Ascending aorta (tissue), 2 donors: ENCODE measurements around the gene FRMD1. TPM values are rescaled to one million over a fixed set of nuclear protein-coding genes. Genes with fewer than 3 reads are reported as not detected.

Source experiments
- DNase-seq, 2 donors: peaks; one replicate each; pipeline ENCODE4 v3.0.0-alpha.2; 2019; ENCODE audit warnings: low spot score in 2 of 2
- H3K27ac ChIP-seq, 2 donors: fragments of 200-600 bp; sonication (generic); one replicate each; pipeline ENCODE4 v1.5.1; 2016 to 2017; ENCODE audit warnings: mild to moderate bottlenecking in 1 of 2
- H3K27me3 ChIP-seq: fragments of 200-600 bp; sonication (generic); one replicate; pipeline ENCODE4 v1.5.1; 2017
- H3K36me3 ChIP-seq, 2 donors: fragments of 200-600 bp; sonication (generic); one replicate each; pipeline ENCODE4 v1.5.1; 2016
- H3K4me1 ChIP-seq, 2 donors: fragments of 200-600 bp; sonication (generic); one replicate each; pipeline ENCODE4 v1.5.1; 2016 to 2017; ENCODE audit warnings: mild to moderate bottlenecking in 1 of 2
- H3K4me3 ChIP-seq, 2 donors: fragments of 200-600 bp; sonication (generic); one replicate each; pipeline ENCODE4 v1.5.1; 2016 to 2017; ENCODE audit warnings: mild to moderate bottlenecking in 1 of 2
- H3K9me3 ChIP-seq, 2 donors: fragments of 200-600 bp; sonication (generic); one replicate each; pipeline ENCODE4 v1.5.1; 2016
- intact Hi-C: fragments of 100-400 bp; cut with DNase I; formaldehyde crosslinking; loops from one replicate; pipeline ENCODE4 v1.15.1; 2023
- total RNA-seq: library from RNA; depleted of rRNA; stranded (reverse); fragments of >200 nt; gene quantifications from one replicate; pipeline ENCODE4 v1.1.0, GENCODE V29; 2016
- TF ChIP-seq, protein P1 (sequence below), 3 experiments: fragments of 200-600 bp in 2 of 3; fragments of 450-650 bp in 1 of 3; sonication (generic) in 2 of 3; IDR thresholded peaks; one replicate each; pipeline ENCODE4 v1.5.1; 2016 to 2019; ENCODE audit warnings: antibody characterized with exemption in 3 of 3, mild to moderate bottlenecking in 1 of 3, moderate library complexity in 1 of 3

FRMD1 gene
- total RNA-seq, 1 donor from 2014 or later = not detected

DNA sequence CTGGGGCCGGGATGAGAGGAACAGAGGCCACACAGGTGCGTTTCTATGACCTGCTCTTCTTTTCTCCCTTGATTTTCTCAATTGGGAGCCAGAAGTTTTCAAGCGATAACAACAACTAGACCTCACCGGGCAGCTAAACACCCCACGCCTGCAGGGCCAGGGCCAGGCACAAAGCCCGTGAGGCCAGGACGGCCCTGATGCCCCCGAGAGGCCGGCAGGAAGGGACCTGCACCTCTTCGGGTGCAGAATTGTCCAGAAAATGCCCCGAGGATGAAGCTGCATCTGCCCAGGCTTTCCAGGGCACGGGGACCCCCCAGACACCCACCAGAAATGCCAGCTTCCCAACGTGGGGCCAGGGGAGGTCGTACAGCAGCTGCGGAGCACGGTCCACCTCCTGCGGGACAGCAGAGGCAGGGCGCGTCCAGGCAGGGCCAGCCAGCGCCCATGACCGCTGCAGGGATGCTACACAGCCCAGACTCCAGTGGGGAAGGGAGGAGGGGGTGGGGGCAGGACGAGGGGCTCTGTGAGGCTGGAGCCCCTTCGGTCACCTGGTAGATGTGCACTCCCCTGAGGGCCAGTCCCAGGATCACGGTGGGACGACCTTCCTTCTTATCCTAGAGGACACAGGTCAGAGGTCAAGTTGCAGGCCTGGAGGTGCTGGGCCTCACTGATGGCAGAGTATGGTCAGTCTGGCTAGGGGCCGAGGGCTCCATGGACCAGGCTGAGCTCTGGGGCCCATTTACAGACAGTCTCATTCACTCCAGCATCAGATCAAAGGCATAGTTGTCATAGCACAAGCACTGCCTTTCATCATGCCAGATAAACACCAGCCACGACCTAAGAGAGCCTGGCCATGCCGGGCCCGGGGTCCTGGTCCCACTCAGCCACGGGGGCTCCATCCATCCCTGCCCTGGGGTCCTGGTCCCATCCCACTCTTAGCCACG lies 16.4 kb downstream of the FRMD1 start:
- Histone ChIP-seq H3K27me3 (no peaks in the 10 kb centered on the region), H3K27ac (no peak overlapping the region), H3K4me3 (no peak overlapping the region), H3K36me3 (no peaks in the 10 kb centered on the region), H3K9me3 (no peaks in the 10 kb centered on the region), H3K4me1 (no peaks in the 10 kb centered on the region)
- intact Hi-C loops = no loop called here
- no peak for DNase-seq
- TF ChIP-seq, protein P1, sequence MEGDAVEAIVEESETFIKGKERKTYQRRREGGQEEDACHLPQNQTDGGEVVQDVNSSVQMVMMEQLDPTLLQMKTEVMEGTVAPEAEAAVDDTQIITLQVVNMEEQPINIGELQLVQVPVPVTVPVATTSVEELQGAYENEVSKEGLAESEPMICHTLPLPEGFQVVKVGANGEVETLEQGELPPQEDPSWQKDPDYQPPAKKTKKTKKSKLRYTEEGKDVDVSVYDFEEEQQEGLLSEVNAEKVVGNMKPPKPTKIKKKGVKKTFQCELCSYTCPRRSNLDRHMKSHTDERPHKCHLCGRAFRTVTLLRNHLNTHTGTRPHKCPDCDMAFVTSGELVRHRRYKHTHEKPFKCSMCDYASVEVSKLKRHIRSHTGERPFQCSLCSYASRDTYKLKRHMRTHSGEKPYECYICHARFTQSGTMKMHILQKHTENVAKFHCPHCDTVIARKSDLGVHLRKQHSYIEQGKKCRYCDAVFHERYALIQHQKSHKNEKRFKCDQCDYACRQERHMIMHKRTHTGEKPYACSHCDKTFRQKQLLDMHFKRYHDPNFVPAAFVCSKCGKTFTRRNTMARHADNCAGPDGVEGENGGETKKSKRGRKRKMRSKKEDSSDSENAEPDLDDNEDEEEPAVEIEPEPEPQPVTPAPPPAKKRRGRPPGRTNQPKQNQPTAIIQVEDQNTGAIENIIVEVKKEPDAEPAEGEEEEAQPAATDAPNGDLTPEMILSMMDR (IDR thresholded peaks at IDR 0.05) = no peak

DNA sequence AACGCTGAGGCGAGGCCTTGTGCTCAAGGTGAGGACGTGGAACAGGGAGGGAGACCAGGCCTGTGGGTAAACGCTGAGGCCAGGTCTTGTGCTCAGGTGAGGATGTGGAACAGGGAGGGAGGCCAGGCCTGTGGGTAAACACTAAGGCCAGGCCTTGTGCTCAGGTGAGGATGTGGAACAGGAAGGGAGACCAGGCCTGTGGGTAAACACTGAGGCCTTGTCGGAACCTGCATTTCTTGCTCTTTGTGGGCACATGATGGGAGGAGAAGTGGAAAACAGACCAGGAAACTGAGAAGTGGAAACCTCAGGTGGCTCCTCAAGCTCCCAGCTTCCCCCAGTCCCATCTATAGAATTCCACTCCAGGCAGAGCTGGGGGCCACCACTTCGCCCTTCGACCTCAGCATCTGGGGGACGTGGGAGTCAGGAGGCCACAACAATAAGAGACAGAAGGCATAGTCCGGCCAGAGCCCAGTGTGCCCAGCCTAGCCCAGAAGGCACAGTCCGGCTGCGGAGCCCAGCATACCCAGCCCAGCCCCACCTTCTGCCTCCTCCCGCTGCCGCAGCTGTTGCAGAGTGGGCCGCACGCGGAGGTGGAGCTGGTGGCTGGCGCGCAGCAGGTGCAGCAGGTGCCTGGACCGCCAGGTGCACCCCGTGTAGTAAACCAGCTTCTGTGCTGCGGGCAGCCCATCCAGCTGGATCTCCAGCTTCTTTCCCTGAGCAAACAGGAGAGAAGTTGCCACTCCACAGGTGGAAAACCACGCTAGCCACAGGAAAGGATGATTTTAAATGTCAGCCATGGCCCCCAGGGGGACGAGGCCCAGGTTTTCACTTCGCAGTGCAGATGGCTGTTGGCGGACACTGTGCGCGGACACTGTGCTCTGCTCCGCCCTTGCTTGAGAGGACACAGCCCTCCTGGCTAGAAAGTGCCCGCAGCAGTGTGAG lies 17.5 kb downstream of the FRMD1 start:
- intact Hi-C loops = no loop called here
- Histone ChIP-seq H3K27me3 (no peaks in the 10 kb centered on the region), H3K9me3 (no peaks in the 10 kb centered on the region), H3K4me3 (no peak overlapping the region), H3K36me3 (no peaks in the 10 kb centered on the region), H3K27ac (no peak overlapping the region), H3K4me1 (no peaks in the 10 kb centered on the region)
- DNase-seq = no peak
- TF ChIP-seq, protein P1 (IDR thresholded peaks at IDR 0.05) = no peak

DNA sequence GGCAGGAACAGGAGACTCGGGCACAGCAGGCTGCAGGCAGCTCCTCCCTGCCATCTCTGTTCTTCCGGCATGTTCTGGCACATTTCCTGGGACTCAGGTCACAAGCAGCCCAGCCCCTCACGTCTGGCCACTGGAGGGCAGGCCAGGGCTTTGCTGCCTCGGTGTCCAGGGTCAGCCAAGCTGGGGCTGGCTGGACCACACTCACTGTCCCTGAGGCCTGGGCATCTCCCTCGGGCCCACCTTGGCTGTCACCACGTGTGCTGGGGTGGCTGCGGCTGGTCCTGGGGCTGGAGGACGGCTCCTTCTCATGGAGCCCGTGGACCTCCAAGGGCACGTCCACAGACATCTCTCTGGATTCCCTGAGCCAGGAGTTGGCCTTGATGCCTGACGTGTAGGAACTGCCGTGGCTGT lies 18.5 kb downstream of the FRMD1 start:
- intact Hi-C loops = no loop called here
- Histone ChIP-seq H3K9me3 (no peaks in the 10 kb centered on the region), H3K4me1 (no peaks in the 10 kb centered on the region), H3K27ac (no peak overlapping the region), H3K27me3 (no peaks in the 10 kb centered on the region), H3K36me3 (no peaks in the 10 kb centered on the region), H3K4me3 (no peak overlapping the region)
- TF ChIP-seq, protein P1 (IDR thresholded peaks at IDR 0.05) = peak; percentile 6 to 51 (median 16)
- no peak for DNase-seq

DNA sequence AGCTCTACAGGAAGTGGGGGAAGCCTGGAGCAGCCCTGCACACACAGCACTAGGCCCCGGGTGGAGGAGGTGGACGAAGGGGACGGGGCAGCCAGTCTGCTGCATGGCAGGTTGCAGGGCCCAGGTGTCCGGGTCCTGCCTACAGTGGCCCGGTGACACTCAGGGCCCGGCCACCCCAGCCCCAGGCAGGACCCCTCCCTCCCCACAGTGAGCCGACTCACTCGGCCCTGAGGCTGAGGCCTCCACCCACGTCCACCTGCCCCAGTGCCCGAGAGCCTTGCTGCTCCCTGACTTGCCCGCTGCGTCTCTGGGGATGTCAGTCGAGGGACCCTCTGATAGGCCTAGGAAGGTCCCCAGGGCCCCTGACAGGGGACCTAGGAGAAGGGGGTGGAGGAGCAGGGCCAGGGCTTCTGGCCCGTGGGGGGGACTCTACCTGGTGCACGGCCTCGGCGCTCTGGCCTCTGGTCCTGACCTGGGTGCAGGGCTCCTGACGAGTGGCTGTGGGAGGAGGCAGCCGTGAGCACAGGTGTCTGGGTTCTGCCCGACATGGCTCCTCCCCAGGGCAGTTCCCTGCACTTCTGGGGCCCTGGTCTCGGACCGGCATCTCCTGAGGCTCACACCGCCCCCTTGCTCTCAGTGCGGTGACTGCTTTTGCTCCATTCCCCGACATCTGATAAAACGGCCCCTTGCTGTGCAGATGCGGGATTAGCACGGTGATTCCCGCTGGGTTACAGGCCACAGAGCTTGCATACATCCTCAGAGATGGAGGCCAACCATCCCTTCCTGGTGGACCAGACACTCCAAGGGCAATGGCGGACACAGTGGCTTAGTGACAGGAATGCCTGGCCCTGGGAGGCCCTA lies 20.1 kb downstream of the FRMD1 start:
- TF ChIP-seq, protein P1 (IDR thresholded peaks at IDR 0.05) = no peak

DNA sequence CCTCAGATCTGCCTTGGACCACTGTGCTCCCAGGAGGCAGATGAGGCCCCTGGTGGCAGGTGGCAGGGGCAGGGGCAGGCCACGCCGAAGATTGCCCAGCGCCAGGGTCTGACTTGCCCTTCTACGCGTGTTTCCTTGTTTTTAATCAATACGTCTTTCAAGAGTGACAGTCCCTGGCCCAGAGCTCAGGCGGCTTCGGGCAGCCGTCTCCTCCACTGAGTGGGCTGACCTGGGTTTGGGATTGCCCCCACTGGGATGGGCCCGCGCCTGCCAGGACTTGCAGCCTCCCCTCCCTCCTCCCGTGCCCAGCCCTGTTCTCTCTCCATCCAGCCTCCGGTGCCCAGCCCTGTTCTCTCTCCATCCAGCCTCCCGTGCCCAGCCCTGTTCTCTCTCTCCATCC lies 21.2 kb downstream of the FRMD1 start:
- no peaks in the 10 kb centered on the region for H3K9me3 ChIP-seq
- H3K4me3 ChIP-seq = no peak overlapping the region
- no peaks in the 10 kb centered on the region for H3K27me3 ChIP-seq
- H3K27ac ChIP-seq = no peak overlapping the region
- intact Hi-C loops = loop anchor here (10.0 kb wide), 1 partner anchor 217 kb away; no protein-coding TSS in a partner anchor
- H3K36me3 ChIP-seq = no peaks in the 10 kb centered on the region
- no peak for DNase-seq
- peaks cover 0 to 6% of the 10 kb centered on the region in 2 donors for H3K4me1 ChIP-seq
- TF ChIP-seq, protein P1 (IDR thresholded peaks at IDR 0.05) = no peak

More for the DNA sequence above, 20.1 kb downstream of the FRMD1 start:
- Histone ChIP-seq H3K4me1 (peaks cover 0 to 6% of the 10 kb centered on the region in 2 donors), H3K4me3 (no peak overlapping the region), H3K9me3 (no peaks in the 10 kb centered on the region), H3K27ac (no peak overlapping the region), H3K36me3 (no peaks in the 10 kb centered on the region), H3K27me3 (no peaks in the 10 kb centered on the region)
- intact Hi-C loops = loop anchor here (10.0 kb wide), 1 partner anchor 216 kb away; no protein-coding TSS in a partner anchor
- DNase-seq = no peak
